Fibroblast of the aortic adventitia (primary cell): Measurements from ENCODE around the gene TPR. TPM values are rescaled to one million over a fixed set of nuclear protein-coding genes. Genes with fewer than 3 reads are reported as not detected.

Source experiments
- DNase-seq: peaks from one replicate; pipeline ENCODE4 v3.0.0-alpha.2; 2010; ENCODE audit warnings: low read depth
- H3K4me3 ChIP-seq: 2 replicates; pipeline ENCODE4 v1.5.1; 2011; ENCODE audit warnings: low read depth, mild to moderate bottlenecking, control low read depth, low read length, moderate library complexity
- CTCF ChIP-seq: IDR thresholded peaks from 2 replicates; pipeline ENCODE4 v1.5.1; 2011; ENCODE audit warnings: mild to moderate bottlenecking, low read length, control low read depth, inconsistent platforms; ENCODE audit not compliant: insufficient read depth
- total RNA-seq: library from RNA; depleted of rRNA; stranded (reverse); fragments of >200 nt; gene quantifications from 2 replicates; pipeline ENCODE4 v1.2.3, GENCODE V29; 2012; ENCODE audit warnings: low replicate concordance

Gene TPR
- total RNA-seq, 1 donor = 105 TPM

GRCh38 chr1:186301448-186301847 is 73.6 kb downstream of the TPR start:
- TF ChIP-seq CTCF = no peak
- no peak for DNase-seq

GRCh38 chr1:186300056-186300455 is 75.0 kb downstream of the TPR start:
- no peak for DNase-seq
- no peak overlapping the region for H3K4me3 ChIP-seq
- TF ChIP-seq CTCF = no peak

More at GRCh38 chr1:186301448-186301847, 73.6 kb downstream of the TPR start:
- H3K4me3 ChIP-seq = no peak overlapping the region

- no peak for TF ChIP-seq CTCF
- no peak for DNase-seq
- H3K4me3 ChIP-seq = no peak overlapping the region
Measured at GRCh38 chr1:186299570-186299969, 75.5 kb downstream of the TPR start.

GRCh38 chr1:186298851-186299250 is 76.2 kb downstream of the TPR start:
- H3K4me3 ChIP-seq = no peak overlapping the region
- TF ChIP-seq CTCF = no peak
- DNase-seq = no peak

GRCh38 chr1:186297439-186298045 is 77.5 kb downstream of the TPR start:
- no peak for DNase-seq
- TF ChIP-seq CTCF = no peak
- no peak overlapping the region for H3K4me3 ChIP-seq

GRCh38 chr1:186295980-186296379 is 79.1 kb downstream of the TPR start, which contains the start of gene PRG4:
TSS of gene PRG4 (plus strand) at chr1:186296279.
- DNase-seq = peak; percentile 48
- no peak within 1 kb of the TSS for H3K4me3 ChIP-seq
- TF ChIP-seq CTCF = no peak

- H3K4me3 ChIP-seq = no peak overlapping the region
- DNase-seq = no peak
- no peak for TF ChIP-seq CTCF
Measured at GRCh38 chr1:186292875-186293274, 82.2 kb downstream of the TPR start.
